Duodenal mucosa (tissue), 2 donors: ENCODE measurements around the gene SUPT20HL1.
"Not testable (repeated sequence)": the region's sequence is repeated elsewhere in the genome, so short reads cannot be mapped to it uniquely, and the experiment has no call there.

Experiments
- H3K27ac ChIP-seq: one replicate; pipeline ENCODE4 v1.7.0; 2013; ENCODE audit warnings: low read depth, low read length
- H3K27me3 ChIP-seq, 2 donors: one replicate each; pipeline ENCODE4 v1.7.0; 2013; ENCODE audit warnings: low read length in 2 of 2, control low read depth in 1 of 2; ENCODE audit not compliant: insufficient read depth in 2 of 2, control insufficient read depth in 1 of 2
- H3K36me3 ChIP-seq, 2 donors: one replicate each; pipeline ENCODE4 v1.7.0; 2013; ENCODE audit warnings: low read length in 2 of 2, control low read depth in 1 of 2; ENCODE audit not compliant: insufficient read depth in 2 of 2, control insufficient read depth in 1 of 2
- H3K4me1 ChIP-seq, 2 donors: one replicate each; pipeline ENCODE4 v1.7.0; 2013; ENCODE audit warnings: low read length in 2 of 2, control low read depth in 1 of 2; ENCODE audit not compliant: insufficient read depth in 2 of 2, control insufficient read depth in 1 of 2
- H3K4me3 ChIP-seq, 2 donors: one replicate each; pipeline ENCODE4 v1.7.0; 2013; ENCODE audit warnings: low read length in 2 of 2, low read depth in 1 of 2
- H3K9ac ChIP-seq, 2 donors: one replicate each; pipeline ENCODE4 v1.7.0; 2013; ENCODE audit warnings: low read length in 2 of 2, low read depth in 1 of 2
- H3K9me3 ChIP-seq, 2 donors: one replicate each; pipeline ENCODE4 v1.7.0; 2013; ENCODE audit warnings: low read length in 2 of 2, control low read depth in 1 of 2; ENCODE audit not compliant: control insufficient read depth in 1 of 2

The SUPT20HL1 gene

GRCh38 chrX:24376403-24376802, 16.0 kb downstream of the SUPT20HL1 start:
- Histone ChIP-seq H3K9me3 (no peaks in the 10 kb centered on the region), H3K27ac (no peak overlapping the region), H3K36me3 (no peaks in the 10 kb centered on the region), H3K9ac (no peak overlapping the region), H3K4me1 (no peaks in the 10 kb centered on the region), H3K27me3 (no peaks in the 10 kb centered on the region), H3K4me3 (no peak overlapping the region)

DNA sequence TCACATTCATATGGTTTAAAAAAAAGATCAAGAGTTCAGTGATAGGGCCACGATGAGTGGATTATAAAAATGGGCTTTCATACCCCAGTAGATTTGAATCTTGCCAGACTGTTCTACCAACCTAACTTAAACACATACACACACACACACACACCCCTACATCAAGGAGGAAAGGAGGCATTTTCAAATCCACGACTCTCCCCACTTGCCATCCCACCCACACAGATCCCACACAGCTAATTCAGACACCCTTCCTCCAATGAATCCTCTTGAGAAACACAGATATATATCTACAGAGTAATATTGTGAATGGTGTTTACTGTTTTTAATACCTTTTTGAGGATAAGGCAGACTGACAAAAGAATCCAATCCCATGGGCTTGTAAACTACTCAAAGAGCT, 16.8 kb downstream of the SUPT20HL1 start:
- Histone ChIP-seq H3K4me3 (no peak overlapping the region), H3K9ac (no peak overlapping the region)

GRCh38 chrX:24377911-24378468, 17.6 kb downstream of the SUPT20HL1 start:
- Histone ChIP-seq H3K4me1 (no peaks in the 10 kb centered on the region), H3K9me3 (no peaks in the 10 kb centered on the region), H3K27ac (no peak overlapping the region)

More for the DNA sequence above, 16.8 kb downstream of the SUPT20HL1 start:
- no peaks in the 10 kb centered on the region for H3K27me3 ChIP-seq
- H3K27ac ChIP-seq = no peak overlapping the region
- H3K9me3 ChIP-seq = no peaks in the 10 kb centered on the region
- no peaks in the 10 kb centered on the region for H3K36me3 ChIP-seq
- no peaks in the 10 kb centered on the region for H3K4me1 ChIP-seq

GRCh38 chrX:24378706-24379105, 18.3 kb downstream of the SUPT20HL1 start:
- H3K36me3 ChIP-seq = no peaks in the 10 kb centered on the region
- no peak overlapping the region for H3K4me3 ChIP-seq
- H3K27ac ChIP-seq = no peak overlapping the region
- no peaks in the 10 kb centered on the region for H3K9me3 ChIP-seq
- no peaks in the 10 kb centered on the region for H3K4me1 ChIP-seq
- H3K9ac ChIP-seq = no peak overlapping the region
- no peaks in the 10 kb centered on the region for H3K27me3 ChIP-seq

More at GRCh38 chrX:24377911-24378468, 17.6 kb downstream of the SUPT20HL1 start:
- H3K36me3 ChIP-seq = no peaks in the 10 kb centered on the region
- H3K27me3 ChIP-seq = no peaks in the 10 kb centered on the region
- no peak overlapping the region for H3K9ac ChIP-seq
- H3K4me3 ChIP-seq = no peak overlapping the region

DNA sequence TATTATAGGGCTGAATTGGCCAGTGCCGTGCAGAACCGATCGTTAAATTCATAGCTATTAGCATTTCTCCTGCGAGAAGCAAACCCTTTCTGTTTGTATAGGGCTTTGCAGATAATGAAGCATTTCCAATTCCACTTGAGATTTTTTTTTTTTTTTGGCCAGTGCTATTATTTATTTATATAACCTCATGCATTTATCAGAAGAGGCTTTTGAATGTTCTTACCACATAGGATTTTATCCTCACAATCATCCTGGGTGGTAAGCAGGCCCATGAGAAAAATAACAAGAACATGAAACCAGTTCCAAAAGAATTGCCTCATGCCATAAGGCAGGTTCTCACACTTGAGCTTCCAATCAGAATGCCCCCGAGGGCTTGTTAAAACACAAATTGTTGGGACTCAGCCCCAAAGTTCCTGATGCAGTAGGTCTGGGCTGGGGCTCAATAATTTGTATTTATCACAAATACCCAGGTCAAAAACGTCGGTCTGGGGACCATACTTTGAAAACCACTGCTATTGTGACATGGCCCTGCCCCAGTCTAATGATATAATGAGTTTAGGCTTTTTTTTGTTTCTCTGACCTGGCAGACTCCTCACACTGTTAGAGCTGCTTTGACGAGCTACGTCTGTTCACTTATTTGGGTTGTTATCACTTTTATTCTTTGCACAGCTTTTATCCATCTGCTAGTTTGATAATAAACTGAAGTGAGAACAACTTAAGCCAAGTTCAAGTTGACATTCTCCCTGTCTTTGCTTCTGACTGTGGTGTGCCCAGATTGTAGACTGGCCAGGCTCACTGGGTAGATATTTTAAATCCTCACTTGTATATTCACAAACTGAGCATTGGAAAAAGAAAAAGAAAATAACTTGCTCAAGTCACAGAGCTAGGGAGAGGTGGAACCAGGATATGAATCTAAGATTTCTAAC, 20.1 kb downstream of the SUPT20HL1 start:
- Histone ChIP-seq H3K27ac (no peak overlapping the region), H3K9ac (no peak overlapping the region), H3K4me1 (no peaks in the 10 kb centered on the region), H3K27me3 (no peaks in the 10 kb centered on the region), H3K36me3 (no peaks in the 10 kb centered on the region), H3K9me3 (no peaks in the 10 kb centered on the region), H3K4me3 (no peak overlapping the region)

DNA sequence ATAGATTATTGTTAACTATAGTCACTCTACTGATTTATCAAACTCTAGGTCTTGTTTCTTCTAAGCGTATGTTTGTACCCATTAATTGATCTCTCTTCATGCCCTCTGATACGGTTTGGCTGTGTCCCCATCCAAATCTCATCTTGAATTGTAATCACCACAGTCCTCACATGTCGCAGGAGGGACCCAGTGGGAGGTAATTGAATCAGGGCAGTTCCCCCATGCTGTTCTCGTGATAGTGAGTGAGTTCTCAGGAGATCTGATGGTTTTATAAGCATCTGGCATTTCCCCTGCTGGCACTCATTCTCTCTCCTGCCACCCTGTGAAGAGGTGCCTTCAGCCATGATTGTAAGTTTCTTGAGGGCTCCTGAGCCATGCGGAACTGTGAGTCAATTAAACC, 21.9 kb downstream of the SUPT20HL1 start:
- not testable (repeated sequence) for H3K9ac ChIP-seq, H3K27ac ChIP-seq

DNA sequence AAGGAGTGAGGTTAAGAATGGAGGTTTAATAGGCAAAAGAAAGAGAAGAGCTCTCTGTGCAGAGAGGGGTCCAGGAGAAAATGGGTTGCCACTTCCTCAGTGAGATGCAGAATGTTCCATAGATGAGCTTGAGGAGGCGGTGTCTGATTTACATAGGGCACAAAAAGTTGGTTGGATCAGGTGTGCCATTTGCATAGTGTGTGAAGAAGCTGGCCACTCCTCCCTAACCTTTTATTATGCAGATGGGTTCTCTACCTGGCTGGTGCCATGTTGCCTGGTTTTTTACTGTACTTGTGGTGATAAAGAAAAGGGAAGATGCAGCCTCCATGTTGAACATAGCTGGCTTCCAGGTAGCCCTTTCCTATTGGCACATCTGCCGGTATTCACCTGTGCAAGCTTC, 27.3 kb downstream of the SUPT20HL1 start:
- Histone ChIP-seq H3K27me3 (no peaks in the 10 kb centered on the region), H3K27ac (no peak overlapping the region), H3K36me3 (no peaks in the 10 kb centered on the region), H3K4me1 (peaks cover 0 to 6% of the 10 kb centered on the region in 2 donors), H3K9me3 (no peaks in the 10 kb centered on the region), H3K4me3 (no peak overlapping the region), H3K9ac (no peak overlapping the region)

More for the DNA sequence above, 21.9 kb downstream of the SUPT20HL1 start:
- H3K27me3 ChIP-seq, H3K4me1 ChIP-seq, H3K9me3 ChIP-seq, H3K36me3 ChIP-seq, H3K4me3 ChIP-seq: not testable (repeated sequence)

DNA sequence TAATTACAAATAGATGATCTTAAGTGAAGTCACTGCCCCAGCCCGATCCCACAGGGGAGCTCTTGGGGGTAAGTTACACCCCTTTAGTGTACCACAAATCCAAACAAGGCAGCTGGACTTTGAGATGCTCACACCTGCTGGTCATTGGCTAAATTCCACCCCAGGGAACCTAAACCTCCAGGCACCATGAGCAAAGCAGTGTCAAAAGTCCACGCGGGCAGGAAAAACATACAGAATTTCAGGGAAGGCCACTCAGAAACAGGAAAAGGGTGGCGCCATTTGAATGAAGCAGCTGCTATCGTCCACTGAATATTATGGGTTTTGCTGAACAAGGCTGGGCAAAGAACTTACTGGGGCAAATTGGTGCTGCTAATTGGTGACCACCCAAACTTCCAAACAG, 30.9 kb downstream of the SUPT20HL1 start:
- H3K27me3 ChIP-seq = no peaks in the 10 kb centered on the region
- H3K36me3 ChIP-seq = no peaks in the 10 kb centered on the region
- H3K9me3 ChIP-seq = no peaks in the 10 kb centered on the region
- H3K4me3 ChIP-seq = no peak overlapping the region
- H3K4me1 ChIP-seq = peaks cover 0 to 6% of the 10 kb centered on the region in 2 donors
- no peak overlapping the region for H3K27ac ChIP-seq
- no peak overlapping the region for H3K9ac ChIP-seq

DNA sequence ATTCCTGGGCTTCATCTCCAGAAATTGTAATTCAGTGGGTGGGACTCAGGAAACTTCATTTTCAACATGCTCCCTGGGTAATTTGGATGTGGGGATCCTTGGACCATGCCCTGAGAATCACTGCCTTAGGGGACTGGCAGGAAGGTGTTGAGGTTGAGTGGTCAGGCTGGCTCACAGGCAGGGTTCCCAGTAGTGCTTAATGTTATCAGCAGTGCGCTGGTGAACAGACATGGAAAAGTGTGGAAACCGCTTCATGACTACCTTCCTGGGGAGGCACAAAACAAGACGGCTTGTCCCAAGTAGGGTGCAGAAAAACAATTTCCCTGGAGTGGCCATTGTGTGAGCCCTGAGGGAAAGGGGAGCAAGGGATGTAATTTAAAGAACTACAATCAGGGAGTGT, 31.4 kb downstream of the SUPT20HL1 start:
- no peaks in the 10 kb centered on the region for H3K36me3 ChIP-seq
- H3K4me1 ChIP-seq = peaks cover 0 to 6% of the 10 kb centered on the region in 2 donors
- no peak overlapping the region for H3K27ac ChIP-seq
- no peak overlapping the region for H3K9ac ChIP-seq
- H3K4me3 ChIP-seq = no peak overlapping the region
- H3K9me3 ChIP-seq = no peaks in the 10 kb centered on the region
- no peaks in the 10 kb centered on the region for H3K27me3 ChIP-seq

DNA sequence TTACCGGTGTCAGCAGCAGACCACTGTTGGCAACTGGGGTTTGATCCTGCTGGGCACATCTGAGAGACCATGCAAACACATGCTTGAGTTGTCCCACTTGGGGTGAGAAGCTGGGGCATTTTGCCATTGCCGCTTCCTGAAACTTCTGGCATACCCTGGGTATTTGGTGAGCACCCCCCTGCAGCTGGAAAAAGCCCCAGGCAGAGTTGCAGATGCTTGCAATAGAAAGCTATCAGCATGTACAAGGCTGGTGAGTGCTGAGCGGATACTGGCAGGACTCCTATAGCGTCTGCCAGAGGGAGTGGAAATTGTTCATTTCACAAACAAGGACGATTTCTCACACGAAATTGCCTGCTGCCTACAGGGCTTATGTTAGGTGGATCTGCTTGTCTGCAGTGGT, 32.3 kb downstream of the SUPT20HL1 start:
- Histone ChIP-seq H3K9me3 (no peaks in the 10 kb centered on the region), H3K9ac (no peak overlapping the region), H3K4me3 (no peak overlapping the region), H3K4me1 (peaks cover 0 to 6% of the 10 kb centered on the region in 2 donors), H3K36me3 (no peaks in the 10 kb centered on the region), H3K27me3 (no peaks in the 10 kb centered on the region), H3K27ac (no peak overlapping the region)
